SU-DHL-6 (cell line): ENCODE measurements around the gene ZBTB45.

Experiments used
- EZH2phosphoT487 ChIP-seq: fragments of 200-600 bp; sonication (generic), shearing (Covaris generic); conservative IDR thresholded peaks from 2 replicates; pipeline ENCODE4 v1.6.1; 2018; ENCODE audit warnings: mild to moderate bottlenecking, antibody characterized with exemption, low read length, moderate library complexity, mixed read lengths
- TF ChIP-seq, protein P1 (sequence below): fragments of 200-600 bp; sonication (generic); IDR thresholded peaks from one replicate; pipeline ENCODE4 v1.5.1; 2017; ENCODE audit warnings: antibody characterized with exemption, mild to moderate bottlenecking, low read length, moderate library complexity; ENCODE audit not compliant: insufficient read depth, poor library complexity, severe bottlenecking

GRCh38 chr19:58491393-58491792 is 28.2 kb downstream of the ZBTB45 start:
- TF ChIP-seq, protein P1, sequence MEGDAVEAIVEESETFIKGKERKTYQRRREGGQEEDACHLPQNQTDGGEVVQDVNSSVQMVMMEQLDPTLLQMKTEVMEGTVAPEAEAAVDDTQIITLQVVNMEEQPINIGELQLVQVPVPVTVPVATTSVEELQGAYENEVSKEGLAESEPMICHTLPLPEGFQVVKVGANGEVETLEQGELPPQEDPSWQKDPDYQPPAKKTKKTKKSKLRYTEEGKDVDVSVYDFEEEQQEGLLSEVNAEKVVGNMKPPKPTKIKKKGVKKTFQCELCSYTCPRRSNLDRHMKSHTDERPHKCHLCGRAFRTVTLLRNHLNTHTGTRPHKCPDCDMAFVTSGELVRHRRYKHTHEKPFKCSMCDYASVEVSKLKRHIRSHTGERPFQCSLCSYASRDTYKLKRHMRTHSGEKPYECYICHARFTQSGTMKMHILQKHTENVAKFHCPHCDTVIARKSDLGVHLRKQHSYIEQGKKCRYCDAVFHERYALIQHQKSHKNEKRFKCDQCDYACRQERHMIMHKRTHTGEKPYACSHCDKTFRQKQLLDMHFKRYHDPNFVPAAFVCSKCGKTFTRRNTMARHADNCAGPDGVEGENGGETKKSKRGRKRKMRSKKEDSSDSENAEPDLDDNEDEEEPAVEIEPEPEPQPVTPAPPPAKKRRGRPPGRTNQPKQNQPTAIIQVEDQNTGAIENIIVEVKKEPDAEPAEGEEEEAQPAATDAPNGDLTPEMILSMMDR, result no peak
- no peak for TF ChIP-seq EZH2phosphoT487
